ENCODE results near the gene GRM1. TPM values are rescaled to one million over a fixed set of nuclear protein-coding genes. Genes with fewer than 3 reads are reported as not detected.
"Not testable (repeated sequence)": the region's sequence is repeated elsewhere in the genome, so short reads cannot be mapped to it uniquely, and the experiment has no call there.

The GRM1 gene
- total RNA-seq, 1 experiment from 2014 or later: not detected

DNA sequence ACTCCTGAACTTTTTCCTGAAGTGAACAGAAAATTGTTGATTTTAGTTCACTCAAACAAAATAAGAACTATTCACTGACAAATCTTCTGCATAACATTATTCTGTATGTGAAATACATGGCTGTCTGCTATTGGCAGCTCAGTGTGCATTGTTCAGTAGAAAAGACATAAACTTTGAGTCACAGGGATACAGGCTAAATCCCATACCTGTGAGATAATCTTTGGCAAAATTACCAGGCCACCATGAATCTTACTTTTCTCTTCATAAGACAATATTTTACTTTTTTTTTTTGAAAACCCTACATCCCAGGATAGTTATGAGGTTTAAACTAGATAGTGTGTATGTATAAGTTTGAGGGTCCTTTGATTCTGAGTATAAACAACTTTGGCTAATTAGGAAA lies 224.8 kb downstream of the GRM1 start:
- H3K27me3 ChIP-seq: no peaks in the 10 kb centered on the region
- H3K4me1 ChIP-seq: no peaks in the 10 kb centered on the region
- no peaks in the 10 kb centered on the region for H3K9me3 ChIP-seq (replicated peaks)
- H3K36me3 ChIP-seq: no peaks in the 10 kb centered on the region
- no peak overlapping the region for H3K27ac ChIP-seq
- DNase-seq: no peak
- H3K4me3 ChIP-seq: no peak overlapping the region

DNA sequence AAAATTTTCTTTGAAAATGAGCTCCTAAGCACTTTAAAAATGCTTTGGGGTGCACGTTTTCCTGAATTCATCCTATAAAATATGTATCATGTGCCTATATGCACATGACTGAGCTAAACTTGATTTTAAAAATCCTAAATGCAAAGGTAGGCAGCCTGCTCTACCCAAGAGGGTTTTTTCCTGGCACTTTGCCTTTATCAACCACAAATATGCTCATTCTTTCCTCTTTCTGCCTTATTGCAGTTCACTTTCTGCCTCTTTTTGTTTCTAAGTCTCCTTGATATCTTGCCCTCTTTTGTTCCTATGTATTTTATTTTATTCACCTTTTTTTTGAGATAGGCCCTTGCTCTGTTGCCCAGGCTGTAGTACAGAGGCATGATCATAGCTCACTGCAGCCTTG lies 229.3 kb downstream of the GRM1 start:
- Histone ChIP-seq H3K9me3 (replicated peaks) (no peaks in the 10 kb centered on the region), H3K27me3 (no peaks in the 10 kb centered on the region), H3K4me1 (no peaks in the 10 kb centered on the region), H3K4me3 (no peak overlapping the region), H3K36me3 (no peaks in the 10 kb centered on the region), H3K27ac (no peak overlapping the region)
- DNase-seq: no peak

GRCh38 chr6:146260886-146261285 lies 232.0 kb downstream of the GRM1 start:
- no peaks in the 10 kb centered on the region for H3K4me1 ChIP-seq
- H3K9me3 ChIP-seq (replicated peaks): no peaks in the 10 kb centered on the region
- DNase-seq: no peak
- H3K36me3 ChIP-seq: no peaks in the 10 kb centered on the region
- H3K27ac ChIP-seq: no peak overlapping the region
- H3K27me3 ChIP-seq: no peaks in the 10 kb centered on the region
- H3K4me3 ChIP-seq: no peak overlapping the region

DNA sequence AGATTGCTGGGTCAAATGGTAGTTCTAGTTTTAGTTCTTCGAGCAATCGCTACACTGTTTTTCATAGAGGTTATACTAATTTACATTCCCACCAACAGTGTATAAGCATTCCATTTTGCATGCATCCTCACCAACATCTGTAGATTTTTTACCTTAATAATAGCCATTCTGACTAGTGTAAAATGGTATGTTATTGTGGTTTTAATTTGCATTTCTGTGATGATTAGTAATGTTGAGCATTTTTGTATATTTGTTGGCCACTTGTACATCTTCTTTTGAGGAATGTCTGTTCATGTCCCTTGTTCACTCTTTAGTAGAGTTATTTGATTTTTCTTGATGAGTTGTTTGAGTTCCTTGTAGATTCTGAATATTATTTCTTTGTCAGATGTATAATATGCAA lies 236.2 kb downstream of the GRM1 start:
- no peaks in the 10 kb centered on the region for H3K9me3 ChIP-seq (replicated peaks)
- H3K27me3 ChIP-seq: no peaks in the 10 kb centered on the region
- DNase-seq: no peak
- H3K4me3 ChIP-seq: no peak overlapping the region
- no peaks in the 10 kb centered on the region for H3K4me1 ChIP-seq
- H3K36me3 ChIP-seq: no peaks in the 10 kb centered on the region
- no peak overlapping the region for H3K27ac ChIP-seq

GRCh38 chr6:146267447-146267846 lies 238.6 kb downstream of the GRM1 start:
- DNase-seq: no peak
- no peaks in the 10 kb centered on the region for H3K9me3 ChIP-seq (replicated peaks)
- H3K4me3 ChIP-seq: no peak overlapping the region
- no peaks in the 10 kb centered on the region for H3K27me3 ChIP-seq
- no peak overlapping the region for H3K27ac ChIP-seq
- H3K36me3 ChIP-seq: no peaks in the 10 kb centered on the region
- no peaks in the 10 kb centered on the region for H3K4me1 ChIP-seq

DNA sequence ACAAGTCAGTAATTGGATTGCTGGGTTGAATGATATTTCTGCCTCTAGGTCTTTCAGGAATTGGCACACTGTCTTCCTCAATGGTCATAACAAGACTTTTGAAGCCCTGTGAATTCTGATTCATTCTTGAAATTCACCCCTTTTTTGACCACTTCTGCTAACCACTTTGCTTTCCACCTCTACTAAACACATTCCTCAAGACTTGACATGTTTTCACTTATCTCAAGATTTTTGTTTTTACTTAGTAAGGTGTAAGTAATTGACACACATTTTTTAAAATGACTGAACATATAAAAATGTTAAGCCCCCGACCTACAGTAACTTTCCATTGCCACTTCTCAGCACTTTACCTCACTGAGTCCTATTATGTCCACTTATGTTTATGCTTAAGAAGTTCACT lies 239.1 kb downstream of the GRM1 start:
- no peaks in the 10 kb centered on the region for H3K36me3 ChIP-seq
- no peak overlapping the region for H3K4me3 ChIP-seq
- no peaks in the 10 kb centered on the region for H3K9me3 ChIP-seq (replicated peaks)
- no peak overlapping the region for H3K27ac ChIP-seq
- no peak for DNase-seq
- H3K4me1 ChIP-seq: no peaks in the 10 kb centered on the region
- H3K27me3 ChIP-seq: no peaks in the 10 kb centered on the region

GRCh38 chr6:146269482-146269881 lies 240.6 kb downstream of the GRM1 start:
- no peak overlapping the region for H3K4me3 ChIP-seq
- H3K27me3 ChIP-seq: no peaks in the 10 kb centered on the region
- H3K36me3 ChIP-seq: no peaks in the 10 kb centered on the region
- H3K27ac ChIP-seq: no peak overlapping the region
- H3K4me1 ChIP-seq: no peaks in the 10 kb centered on the region
- H3K9me3 ChIP-seq (replicated peaks): no peaks in the 10 kb centered on the region
- DNase-seq: no peak

DNA sequence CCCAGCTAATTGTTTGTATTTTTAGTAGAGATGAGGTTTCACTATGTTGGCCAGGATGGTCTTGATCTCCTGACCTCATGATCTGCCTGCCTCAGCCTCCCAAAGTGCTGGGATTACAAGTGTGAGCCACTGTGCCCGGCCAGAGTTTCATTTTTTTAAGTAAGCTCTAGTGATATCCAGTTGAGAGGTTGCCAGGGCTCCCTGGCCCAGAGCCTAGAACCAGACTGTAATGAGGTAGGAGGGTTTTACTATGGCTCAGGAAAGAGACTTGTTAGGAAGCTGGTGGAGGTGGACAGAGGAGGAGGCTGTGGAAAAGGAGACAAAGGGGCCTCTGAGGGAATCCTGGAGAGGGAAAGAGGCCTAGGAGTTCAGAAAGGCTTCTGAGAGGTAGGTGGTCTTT lies 242.3 kb downstream of the GRM1 start:
- H3K9me3 ChIP-seq (replicated peaks); H3K27ac ChIP-seq; DNase-seq; H3K4me3 ChIP-seq; H3K36me3 ChIP-seq; H3K4me1 ChIP-seq; H3K27me3 ChIP-seq: not testable (repeated sequence)

DNA sequence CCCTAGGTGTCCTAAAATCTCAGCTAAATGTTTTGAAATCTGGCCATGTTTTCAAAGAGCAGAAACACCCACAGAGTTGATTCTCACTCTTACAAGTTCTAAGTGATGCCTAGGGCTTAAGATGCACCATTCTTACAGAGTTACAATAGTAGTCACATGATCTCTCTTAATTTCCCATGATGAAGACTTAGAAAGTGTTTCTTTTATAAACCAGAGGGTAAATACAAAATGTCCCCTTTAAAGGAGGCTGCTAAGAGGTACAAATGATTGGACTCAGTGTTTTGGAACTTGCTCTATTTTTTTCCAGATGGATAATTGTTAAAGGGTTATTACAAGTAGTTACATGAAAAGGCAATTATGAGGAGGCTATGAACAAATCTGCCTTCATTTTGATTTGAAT lies 244.6 kb downstream of the GRM1 start:
- Histone ChIP-seq H3K27me3 (no peaks in the 10 kb centered on the region), H3K27ac (no peak overlapping the region), H3K36me3 (no peaks in the 10 kb centered on the region), H3K4me3 (no peak overlapping the region), H3K4me1 (no peaks in the 10 kb centered on the region), H3K9me3 (replicated peaks) (no peaks in the 10 kb centered on the region)
- DNase-seq: no peak

- Histone ChIP-seq H3K36me3 (no peaks in the 10 kb centered on the region), H3K4me3 (no peak overlapping the region), H3K27me3 (no peaks in the 10 kb centered on the region), H3K27ac (no peak overlapping the region), H3K4me1 (no peaks in the 10 kb centered on the region), H3K9me3 (replicated peaks) (no peaks in the 10 kb centered on the region)
- no peak for DNase-seq
Measured at GRCh38 chr6:146277142-146277541, 248.3 kb downstream of the GRM1 start.

GRCh38 chr6:146281651-146282362 lies 252.9 kb downstream of the GRM1 start:
- H3K27ac ChIP-seq: no peak overlapping the region
- DNase-seq: no peak
- no peaks in the 10 kb centered on the region for H3K4me1 ChIP-seq
- H3K4me3 ChIP-seq: no peak overlapping the region
- no peaks in the 10 kb centered on the region for H3K9me3 ChIP-seq (replicated peaks)
- H3K36me3 ChIP-seq: no peaks in the 10 kb centered on the region
- H3K27me3 ChIP-seq: no peaks in the 10 kb centered on the region

- no peak for DNase-seq
- no peak overlapping the region for H3K27ac ChIP-seq
- H3K27me3 ChIP-seq: no peaks in the 10 kb centered on the region
- H3K9me3 ChIP-seq (replicated peaks): no peaks in the 10 kb centered on the region
- H3K36me3 ChIP-seq: no peaks in the 10 kb centered on the region
- H3K4me3 ChIP-seq: no peak overlapping the region
- no peaks in the 10 kb centered on the region for H3K4me1 ChIP-seq
Measured at GRCh38 chr6:146282837-146283236, 254.0 kb downstream of the GRM1 start.

- H3K27ac ChIP-seq: no peak overlapping the region
- no peaks in the 10 kb centered on the region for H3K4me1 ChIP-seq
- no peak for DNase-seq
- no peaks in the 10 kb centered on the region for H3K27me3 ChIP-seq
- H3K36me3 ChIP-seq: no peaks in the 10 kb centered on the region
- no peaks in the 10 kb centered on the region for H3K9me3 ChIP-seq (replicated peaks)
- no peak overlapping the region for H3K4me3 ChIP-seq
Measured at GRCh38 chr6:146284311-146284710, 255.4 kb downstream of the GRM1 start.

GRCh38 chr6:146286961-146287360 lies 258.1 kb downstream of the GRM1 start:
- H3K4me3 ChIP-seq: no peak overlapping the region
- no peak overlapping the region for H3K27ac ChIP-seq
- no peaks in the 10 kb centered on the region for H3K36me3 ChIP-seq
- H3K27me3 ChIP-seq: no peaks in the 10 kb centered on the region
- no peaks in the 10 kb centered on the region for H3K4me1 ChIP-seq
- H3K9me3 ChIP-seq (replicated peaks): no peaks in the 10 kb centered on the region
- DNase-seq: no peak

DNA sequence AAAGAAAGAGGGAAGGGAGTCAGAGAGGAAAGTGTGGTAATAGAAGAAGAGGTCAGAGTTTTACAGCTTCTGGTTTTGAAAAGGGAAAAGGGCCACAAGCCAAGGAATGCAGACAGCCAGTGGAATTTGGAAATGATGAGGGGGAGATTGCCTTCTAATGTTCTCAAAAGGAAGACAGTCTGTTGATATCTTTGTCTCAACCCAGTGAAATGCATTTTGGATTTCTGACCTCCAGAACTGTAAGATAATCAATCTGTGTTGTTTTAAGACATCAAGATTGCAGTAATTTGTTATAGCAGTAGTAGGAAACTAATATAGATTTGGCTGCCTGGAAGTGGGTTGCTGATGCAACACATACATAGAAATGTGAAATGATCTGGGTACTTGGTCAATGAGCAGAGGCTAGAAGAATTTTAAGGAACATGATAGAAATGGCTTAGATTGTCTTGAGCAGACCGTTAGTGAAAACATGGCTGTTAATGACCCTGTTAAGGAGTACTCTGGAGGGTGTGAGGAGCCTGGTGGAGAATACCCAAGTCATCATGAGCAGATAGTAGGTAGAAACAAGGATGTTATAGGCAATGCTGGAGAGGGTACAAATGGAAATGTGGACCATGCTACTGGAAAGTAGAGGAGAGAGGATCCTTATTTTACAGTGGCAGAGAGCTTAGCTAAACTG lies 259.0 kb downstream of the GRM1 start:
- no peak for DNase-seq
- no peak overlapping the region for H3K27ac ChIP-seq
- no peaks in the 10 kb centered on the region for H3K36me3 ChIP-seq
- no peak overlapping the region for H3K4me3 ChIP-seq
- H3K27me3 ChIP-seq: no peaks in the 10 kb centered on the region
- no peaks in the 10 kb centered on the region for H3K4me1 ChIP-seq
- no peaks in the 10 kb centered on the region for H3K9me3 ChIP-seq (replicated peaks)

All from SJCRH30 (cell line).